ENCODE measurements around the gene ANGEL1.

- TF ChIP-seq POU6F1 (CRISPR knock-in tag; IDR thresholded peaks at IDR 0.05; ENCODE audit: borderline replicate concordance, low read depth) (no peak), RARB (CRISPR knock-in tag; IDR thresholded peaks at IDR 0.05) (no peak), PATZ1 (CRISPR knock-in tag; IDR thresholded peaks at IDR 0.05; ENCODE audit: borderline replicate concordance) (no peak), TCF4 (CRISPR knock-in tag; IDR thresholded peaks at IDR 0.05; ENCODE audit: borderline replicate concordance) (no peak), ZNF70 (CRISPR knock-in tag; IDR thresholded peaks at IDR 0.05) (no peak), ZFP30 (CRISPR knock-in tag; IDR thresholded peaks at IDR 0.05) (no peak), ZFP3 (CRISPR knock-in tag; IDR thresholded peaks at IDR 0.05) (no peak), ISL1 (CRISPR knock-in tag; IDR thresholded peaks at IDR 0.05) (no peak), ZC3H10 (CRISPR knock-in tag; IDR thresholded peaks at IDR 0.05) (no peak)
- TF ChIP-seq, protein P1, sequence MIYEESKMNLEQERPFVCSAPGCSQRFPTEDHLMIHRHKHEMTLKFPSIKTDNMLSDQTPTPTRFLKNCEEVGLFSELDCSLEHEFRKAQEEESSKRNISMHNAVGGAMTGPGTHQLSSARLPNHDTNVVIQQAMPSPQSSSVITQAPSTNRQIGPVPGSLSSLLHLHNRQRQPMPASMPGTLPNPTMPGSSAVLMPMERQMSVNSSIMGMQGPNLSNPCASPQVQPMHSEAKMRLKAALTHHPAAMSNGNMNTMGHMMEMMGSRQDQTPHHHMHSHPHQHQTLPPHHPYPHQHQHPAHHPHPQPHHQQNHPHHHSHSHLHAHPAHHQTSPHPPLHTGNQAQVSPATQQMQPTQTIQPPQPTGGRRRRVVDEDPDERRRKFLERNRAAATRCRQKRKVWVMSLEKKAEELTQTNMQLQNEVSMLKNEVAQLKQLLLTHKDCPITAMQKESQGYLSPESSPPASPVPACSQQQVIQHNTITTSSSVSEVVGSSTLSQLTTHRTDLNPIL (CRISPR knock-in tag; IDR thresholded peaks at IDR 0.05; ENCODE audit: low read depth), result no peak
These were observed 58.1 kb downstream of the ANGEL1 start for GRCh38 chr14:76754586-76754985.

All from SK-N-SH treated with all-trans-retinoic acid at 6 μM for 48 hours (cell line).